B cell (primary cell): Measurements from ENCODE around the gene SELENON. TPM values are rescaled to one million over a fixed set of nuclear protein-coding genes. Genes with fewer than 3 reads are reported as not detected.

Source experiments
- ATAC-seq: fragments of 200-7000 bp; cut with Tn5 transposase; one replicate; pipeline ENCODE4 v1.10.0; 2021; ENCODE audit warnings: low read depth, mild to moderate bottlenecking, moderate number of reproducible peaks, moderate library complexity
- CTCF ChIA-PET: fragments of 350-600 bp; sonication (Branson Sonifier 250); formaldehyde crosslinking; loops from one replicate; lab custom pipeline; 2021; ENCODE audit warnings: antibody characterized with exemption, inconsistent platforms; lab: Charles Lee
- POLR2A ChIA-PET: fragments of 350-600 bp; sonication (Branson Sonifier 250); formaldehyde crosslinking; loops from one replicate; lab custom pipeline; 2021; ENCODE audit warnings: antibody characterized with exemption; lab: Charles Lee
- DNase-seq: peaks from one replicate; pipeline ENCODE4 v3.0.0; 2013
- H2AFZ ChIP-seq: 2 replicates; pipeline ENCODE4 v1.6.1; 2012; ENCODE audit warnings: mild to moderate bottlenecking, low read depth, low read length; ENCODE audit not compliant: insufficient read depth, poor library complexity, severe bottlenecking
- H3K27ac ChIP-seq, 2 donors: 1 replicate in 1 of 2; 2 replicates in 1 of 2; pipeline ENCODE4 v1.5.1; 2012 to 2013; ENCODE audit warnings: low read length in 2 of 2, mild to moderate bottlenecking in 2 of 2, moderate library complexity in 1 of 2
- H3K27me3 ChIP-seq, 4 experiments: fragments of 200-600 bp in 1 of 4; sonication (generic) in 1 of 4; replicated peaks in 1 of 4; 1 replicate in 2 of 4; 2 replicates in 2 of 4; pipeline versions ENCODE4 v1.6.1 to v1.7.0; 2013 to 2016; ENCODE audit warnings: low read length in 3 of 4, mild to moderate bottlenecking in 2 of 4, mixed read lengths in 1 of 4, moderate library complexity in 1 of 4; ENCODE audit not compliant: insufficient read depth in 4 of 4, control insufficient read depth in 3 of 4; ENCODE audit errors: control extremely low read depth in 1 of 4
- H3K36me3 ChIP-seq, 2 experiments: replicated peaks in 1 of 2; 1 replicate in 1 of 2; 2 replicates in 1 of 2; pipeline versions ENCODE4 v1.6.1 to v1.7.1; 2013; ENCODE audit warnings: low read length in 1 of 2; ENCODE audit not compliant: insufficient read depth in 2 of 2, control insufficient read depth in 1 of 2; ENCODE audit errors: control extremely low read depth in 1 of 2, extremely low read depth in 1 of 2
- H3K4me1 ChIP-seq, 2 donors: fragments of 200-600 bp in 1 of 2; sonication (generic) in 1 of 2; 1 replicate in 1 of 2; 2 replicates in 1 of 2; pipeline versions ENCODE4 v1.5.1 to v1.6.1; 2013 to 2017; ENCODE audit warnings: low read length in 2 of 2; ENCODE audit not compliant: control insufficient read depth in 2 of 2, insufficient read depth in 2 of 2
- H3K4me2 ChIP-seq: replicated peaks from 2 replicates; pipeline ENCODE3; 2012; ENCODE audit warnings: mild to moderate bottlenecking, low read depth, low read length; ENCODE audit not compliant: poor library complexity, severe bottlenecking
- H3K4me3 ChIP-seq, 5 experiments: fragments of 200-600 bp in 1 of 5; sonication (generic) in 1 of 5; 1 replicate in 3 of 5; 2 replicates in 2 of 5; pipeline versions ENCODE4 v1.5.1 to v1.7.0; 2011 to 2016; ENCODE audit warnings: low read length in 4 of 5, mild to moderate bottlenecking in 4 of 5, low read depth in 2 of 5, control low read depth in 1 of 5, moderate library complexity in 1 of 5; ENCODE audit not compliant: insufficient read depth in 1 of 5; ENCODE audit errors: control extremely low read depth in 1 of 5, extremely low read depth in 1 of 5
- H3K79me2 ChIP-seq: fragments of 200-600 bp; sonication (generic); one replicate; pipeline ENCODE4 v1.6.0; 2016; ENCODE audit warnings: low read length; ENCODE audit not compliant: control insufficient read depth, insufficient read depth
- H3K9ac ChIP-seq: fragments of 200-600 bp; sonication (generic); 2 replicates; pipeline ENCODE4 v1.6.1; 2017; ENCODE audit warnings: mild to moderate bottlenecking, low read length, moderate library complexity
- H3K9me3 ChIP-seq, 3 donors: one replicate each; pipeline versions ENCODE4 v1.6.1 to v1.7.1; 2013; ENCODE audit warnings: low read length in 2 of 3; ENCODE audit not compliant: control insufficient read depth in 2 of 3, insufficient read depth in 1 of 3; ENCODE audit errors: control extremely low read depth in 1 of 3
- H4K20me1 ChIP-seq: 2 replicates; pipeline ENCODE4 v1.6.0; 2012; ENCODE audit warnings: mild to moderate bottlenecking, low read length; ENCODE audit not compliant: insufficient read depth, control insufficient read depth, poor library complexity, severe bottlenecking
- H3K27ac Mint-ChIP-seq: one replicate; pipeline ENCODE4 v1.8.0; 2021; ENCODE audit warnings: mixed read lengths
- H3K27me3 Mint-ChIP-seq: one replicate; pipeline ENCODE4 v1.8.0; 2021; ENCODE audit warnings: mixed read lengths
- H3K4me1 Mint-ChIP-seq: one replicate; pipeline ENCODE4 v1.8.0; 2021; ENCODE audit warnings: mixed read lengths
- H3K4me3 Mint-ChIP-seq: one replicate; pipeline ENCODE4 v1.8.0; 2021; ENCODE audit warnings: mixed read lengths
- H3K9me3 Mint-ChIP-seq: one replicate; pipeline ENCODE4 v1.8.0; 2022; ENCODE audit warnings: mixed read lengths; ENCODE audit not compliant: insufficient read depth
- CTCF ChIP-seq: fragments of 200-600 bp; IDR thresholded peaks from one replicate; pipeline ENCODE4 v1.8.0; 2022; ENCODE audit warnings: antibody characterized with exemption, mild to moderate bottlenecking
- EZH2 ChIP-seq: IDR thresholded peaks from 2 replicates; pipeline ENCODE4 v1.6.1; 2012; ENCODE audit warnings: borderline replicate concordance, low read depth, mild to moderate bottlenecking, moderate library complexity, low read length; ENCODE audit not compliant: insufficient read depth, poor library complexity, severe bottlenecking
- WGBS: methylation state at CpG from one replicate; pipeline ENCODE4 v1.1.5; 2013; ENCODE audit warnings: missing lambda C conversion rate; ENCODE audit not compliant: insufficient coverage; 5-methylcytosine and 5-hydroxymethylcytosine counted together
- intact Hi-C: fragments of 100-400 bp; cut with micrococcal nuclease; formaldehyde crosslinking; loops from one replicate; pipeline ENCODE4 v1.10.0; 2022
- polyA plus RNA-seq: library from polyadenylated mRNA; depleted of rRNA; stranded (reverse); fragments of >200 nt; gene quantifications from 2 replicates; pipeline ENCODE4 v1.2.3, GENCODE V29; 2012
- total RNA-seq, 2 donors: library from RNA; stranded (reverse); fragments of 120-200 nt in 1 of 2; gene quantifications; 1 replicate in 1 of 2; 2 replicates in 1 of 2; pipeline versions ENCODE4 v1.2.3 to v1.2.4, GENCODE V29; 2013 to 2022

SELENON gene
- total and polyA plus RNA-seq, 2 donors (not counting 1 experiment from before 2014, with no cell fraction given) = 10.9 to 16.5 TPM

- Mint-ChIP-seq H3K4me3 (no peak overlapping the region), H3K4me1 (peaks cover 9% of the 10 kb centered on the region), H3K9me3 (no peaks in the 10 kb centered on the region), H3K27me3 (peaks cover 7% of the 10 kb centered on the region), H3K27ac (no peak overlapping the region)
- Histone ChIP-seq H3K9ac (no peak overlapping the region), H4K20me1 (no peaks in the 10 kb centered on the region), H3K4me2 (no peak overlapping the region), H3K4me1 (peaks cover under 1 to 7% of the 10 kb centered on the region in 2 donors), H3K79me2 (no peaks in the 10 kb centered on the region), H2AFZ (no peak overlapping the region), H3K4me3 (no peak overlapping the region), H3K36me3 (no peaks in the 10 kb centered on the region), H3K9me3 (no peaks in the 10 kb centered on the region), H3K27me3 (peaks cover 0 to 4% (median 0%) of the 10 kb centered on the region in 4 experiments), H3K27ac (no peak overlapping the region)
- ATAC-seq (no peak), DNase-seq (no peak)
- TF ChIP-seq EZH2 (no peak), CTCF (no peak)
- intact Hi-C loops = no loop called here
- WGBS = 91% methylated on average over 9 of the region's 14 CpGs
- ChIA-PET POLR2A (no interaction called here), CTCF (no interaction called here)
These were observed 19.5 kb upstream of the SELENON start for GRCh38 chr1:25780318-25781129.

DNA sequence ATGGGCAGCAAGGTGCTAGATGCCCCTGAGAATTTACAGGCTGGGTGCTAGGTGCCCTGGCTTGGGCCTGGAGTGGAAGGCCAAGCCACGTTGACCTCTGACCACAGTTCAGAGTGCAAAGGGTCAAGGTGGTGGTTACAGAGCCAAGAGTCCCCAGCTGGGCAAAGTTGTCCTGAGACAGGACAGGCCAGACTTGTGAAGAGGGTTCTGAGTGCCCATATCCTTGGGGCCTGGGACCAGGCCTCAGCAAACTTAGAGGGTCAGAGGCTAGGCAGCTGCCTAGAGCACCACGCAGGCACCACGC lies 18.9 kb upstream of the SELENON start:
- TF ChIP-seq EZH2 (no peak), CTCF (no peak)
- no peak overlapping the region for H3K27ac ChIP-seq
- CTCF ChIA-PET = no interaction called here
- no peak for DNase-seq
- H3K9me3 ChIP-seq = no peaks in the 10 kb centered on the region
- Mint-ChIP-seq H3K27me3 (peaks cover 7% of the 10 kb centered on the region), H3K4me3 (no peak overlapping the region), H3K9me3 (no peaks in the 10 kb centered on the region), H3K4me1 (peaks cover 8% of the 10 kb centered on the region), H3K27ac (no peak overlapping the region)
- no peak overlapping the region for H3K4me2 ChIP-seq
- no peaks in the 10 kb centered on the region for H3K79me2 ChIP-seq
- peaks cover 0 to 4% (median 0%) of the 10 kb centered on the region in 4 experiments for H3K27me3 ChIP-seq
- H3K9ac ChIP-seq = no peak overlapping the region
- ATAC-seq = no peak
- no peaks in the 10 kb centered on the region for H4K20me1 ChIP-seq
- H2AFZ ChIP-seq = no peak overlapping the region
- H3K36me3 ChIP-seq = no peaks in the 10 kb centered on the region
- POLR2A ChIA-PET = no interaction called here
- 96% methylated on average over 2 of the region's 3 CpGs for WGBS
- H3K4me3 ChIP-seq = no peak overlapping the region
- intact Hi-C loops = no loop called here
- H3K4me1 ChIP-seq = peaks cover 0 to 6% of the 10 kb centered on the region in 2 donors
